Left lung (tissue), 10 donors: ENCODE data around the gene IMP4. TPM values are rescaled to one million over a fixed set of nuclear protein-coding genes. Genes with fewer than 3 reads are reported as not detected.

ENCODE experiments used
- ATAC-seq: fragments of 200-7000 bp; cut with Tn5 transposase; one replicate; pipeline ENCODE4 v1.9.1; 2020; ENCODE audit warnings: moderate library complexity
- DNase-seq, 4 donors: peaks; one replicate each; pipeline ENCODE4 v3.0.0-alpha.2; 2013 to 2020
- H3K27ac ChIP-seq, 2 donors: fragments of 200-600 bp; sonication (generic) in 1 of 2; one replicate each; pipeline versions ENCODE4 v1.5.0 to v1.8.0; 2020 to 2021
- H3K27me3 ChIP-seq, 2 donors: fragments of 200-600 bp; sonication (generic) in 1 of 2; one replicate each; pipeline versions ENCODE4 v1.5.0 to v1.8.0; 2020 to 2021
- H3K36me3 ChIP-seq, 2 donors: fragments of 200-600 bp; sonication (generic) in 1 of 2; one replicate each; pipeline versions ENCODE4 v1.5.0 to v1.8.0; 2020 to 2021
- H3K4me1 ChIP-seq, 2 donors: fragments of 200-600 bp; one replicate each; pipeline ENCODE4 v1.8.0; 2021
- H3K4me3 ChIP-seq, 2 donors: fragments of 200-600 bp; sonication (generic) in 1 of 2; one replicate each; pipeline versions ENCODE4 v1.5.0 to v1.8.0; 2020 to 2021; ENCODE audit warnings: mild to moderate bottlenecking in 1 of 2
- H3K9me3 ChIP-seq, 2 donors: fragments of 200-600 bp; sonication (generic) in 1 of 2; one replicate each; pipeline versions ENCODE4 v1.5.0 to v1.8.0; 2020 to 2021
- intact Hi-C, 2 donors: fragments of 100-400 bp; cut with DNase I; formaldehyde crosslinking; loops; one replicate each; pipeline versions ENCODE4 v1.11.2 to v1.14.2; 2022
- polyA plus RNA-seq, 6 donors: library from polyadenylated mRNA; unstranded; fragments of 120-200 nt; gene quantifications; one replicate each; pipeline ENCODE4 v1.2.1, GENCODE V29; 2013; ENCODE audit not compliant: insufficient read length in 6 of 6
- total RNA-seq, 2 donors: library from RNA; stranded (reverse); fragmentation: NEBNext Ultra II Directional; extraction: Animal tissue kit (Norgen Biotek cat#: 25700); gene quantifications; one replicate each; pipeline ENCODE4 v1.2.1, GENCODE V29; 2021
- TF ChIP-seq, protein P1 (sequence below), 2 donors: fragments of 200-600 bp; sonication (generic) in 1 of 2; IDR thresholded peaks; one replicate each; pipeline versions ENCODE4 v1.5.0 to v1.8.0; 2021; ENCODE audit warnings: antibody characterized with exemption in 2 of 2
- donor health status: DM: no; HTN: yes; CAD: no.
- donor health status: DM: no; HTN: no; CAD: no.

IMP4 gene
- total and polyA plus RNA-seq, 8 donors: 29.2 to 82.2 (median 34.3) TPM

DNA sequence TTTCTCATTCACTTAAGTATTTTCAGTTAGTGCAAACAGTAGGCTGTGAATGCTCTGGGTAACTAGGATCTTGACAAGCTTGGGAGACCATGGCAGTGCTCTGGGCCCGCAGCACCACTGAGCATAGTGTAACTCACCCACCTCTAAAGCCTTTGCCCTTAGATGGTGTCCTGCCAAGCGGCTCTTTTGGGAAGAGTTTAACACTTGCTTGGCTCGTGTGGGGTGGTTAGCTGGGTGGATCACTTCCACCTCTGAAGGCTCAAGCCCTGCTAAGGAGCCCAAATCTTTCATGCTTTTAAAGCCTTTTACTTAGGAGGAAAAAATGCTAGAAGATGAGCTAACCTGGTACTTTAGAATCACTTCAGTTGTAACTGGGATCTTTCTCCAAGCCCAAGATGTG lies 47.1 kb downstream of the IMP4 start:
- peaks cover 8 to 43% of the 10 kb centered on the region in 2 donors for H3K4me1 ChIP-seq
- TF ChIP-seq, protein P1, sequence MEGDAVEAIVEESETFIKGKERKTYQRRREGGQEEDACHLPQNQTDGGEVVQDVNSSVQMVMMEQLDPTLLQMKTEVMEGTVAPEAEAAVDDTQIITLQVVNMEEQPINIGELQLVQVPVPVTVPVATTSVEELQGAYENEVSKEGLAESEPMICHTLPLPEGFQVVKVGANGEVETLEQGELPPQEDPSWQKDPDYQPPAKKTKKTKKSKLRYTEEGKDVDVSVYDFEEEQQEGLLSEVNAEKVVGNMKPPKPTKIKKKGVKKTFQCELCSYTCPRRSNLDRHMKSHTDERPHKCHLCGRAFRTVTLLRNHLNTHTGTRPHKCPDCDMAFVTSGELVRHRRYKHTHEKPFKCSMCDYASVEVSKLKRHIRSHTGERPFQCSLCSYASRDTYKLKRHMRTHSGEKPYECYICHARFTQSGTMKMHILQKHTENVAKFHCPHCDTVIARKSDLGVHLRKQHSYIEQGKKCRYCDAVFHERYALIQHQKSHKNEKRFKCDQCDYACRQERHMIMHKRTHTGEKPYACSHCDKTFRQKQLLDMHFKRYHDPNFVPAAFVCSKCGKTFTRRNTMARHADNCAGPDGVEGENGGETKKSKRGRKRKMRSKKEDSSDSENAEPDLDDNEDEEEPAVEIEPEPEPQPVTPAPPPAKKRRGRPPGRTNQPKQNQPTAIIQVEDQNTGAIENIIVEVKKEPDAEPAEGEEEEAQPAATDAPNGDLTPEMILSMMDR (IDR thresholded peaks at IDR 0.05): no peak
- no peak for ATAC-seq
- no peak overlapping the region for H3K4me3 ChIP-seq
- H3K9me3 ChIP-seq: no peaks in the 10 kb centered on the region
- intact Hi-C loops: no loop called here
- no peaks in the 10 kb centered on the region for H3K36me3 ChIP-seq
- H3K27me3 ChIP-seq: no peaks in the 10 kb centered on the region
- H3K27ac ChIP-seq: peak overlapping the region in 1 of 2 donors; percentile 82
- no peak for DNase-seq

DNA sequence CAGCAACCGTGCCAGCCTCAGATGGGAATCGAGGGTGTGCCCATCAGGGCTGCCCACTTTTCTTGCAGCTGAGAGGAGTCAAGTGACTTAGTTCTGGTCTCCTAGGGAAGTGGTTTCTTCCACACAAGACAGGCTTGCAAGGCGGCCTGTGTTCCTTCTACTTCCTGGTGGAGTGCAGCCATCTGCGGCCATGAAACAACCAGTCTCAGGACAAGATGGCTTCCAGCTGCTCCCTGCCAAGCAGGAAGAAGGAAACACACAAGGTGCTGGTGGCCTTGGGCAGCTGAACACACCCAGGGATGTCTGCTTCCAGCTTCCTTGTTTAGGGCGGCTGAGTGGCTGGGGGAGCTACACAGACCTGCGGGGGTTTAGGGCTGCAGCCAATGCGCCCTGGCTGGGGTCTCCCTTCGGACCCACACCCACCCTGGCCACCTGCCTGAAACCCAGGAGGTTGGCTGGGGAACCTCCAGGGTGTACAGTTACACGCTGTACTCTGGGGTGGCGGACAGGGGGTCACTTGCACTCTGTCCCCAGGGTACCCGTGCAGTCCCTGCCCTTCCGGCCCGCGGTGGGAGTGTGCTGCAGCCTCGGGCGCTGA lies 47.9 kb downstream of the IMP4 start:
- intact Hi-C loops: no loop called here
- no peaks in the 10 kb centered on the region for H3K9me3 ChIP-seq
- H3K27me3 ChIP-seq: no peaks in the 10 kb centered on the region
- peak overlapping the region; percentile 49 to 63 for H3K4me3 ChIP-seq
- ATAC-seq: peak; percentile 7
- TF ChIP-seq, protein P1 (IDR thresholded peaks at IDR 0.05): no peak
- no peaks in the 10 kb centered on the region for H3K36me3 ChIP-seq
- peak overlapping the region; percentile 82 to 90 for H3K27ac ChIP-seq
- DNase-seq: peak in 2 of 4 donors; percentile 56 to 73
- H3K4me1 ChIP-seq: peaks cover 8 to 37% of the 10 kb centered on the region in 2 donors

DNA sequence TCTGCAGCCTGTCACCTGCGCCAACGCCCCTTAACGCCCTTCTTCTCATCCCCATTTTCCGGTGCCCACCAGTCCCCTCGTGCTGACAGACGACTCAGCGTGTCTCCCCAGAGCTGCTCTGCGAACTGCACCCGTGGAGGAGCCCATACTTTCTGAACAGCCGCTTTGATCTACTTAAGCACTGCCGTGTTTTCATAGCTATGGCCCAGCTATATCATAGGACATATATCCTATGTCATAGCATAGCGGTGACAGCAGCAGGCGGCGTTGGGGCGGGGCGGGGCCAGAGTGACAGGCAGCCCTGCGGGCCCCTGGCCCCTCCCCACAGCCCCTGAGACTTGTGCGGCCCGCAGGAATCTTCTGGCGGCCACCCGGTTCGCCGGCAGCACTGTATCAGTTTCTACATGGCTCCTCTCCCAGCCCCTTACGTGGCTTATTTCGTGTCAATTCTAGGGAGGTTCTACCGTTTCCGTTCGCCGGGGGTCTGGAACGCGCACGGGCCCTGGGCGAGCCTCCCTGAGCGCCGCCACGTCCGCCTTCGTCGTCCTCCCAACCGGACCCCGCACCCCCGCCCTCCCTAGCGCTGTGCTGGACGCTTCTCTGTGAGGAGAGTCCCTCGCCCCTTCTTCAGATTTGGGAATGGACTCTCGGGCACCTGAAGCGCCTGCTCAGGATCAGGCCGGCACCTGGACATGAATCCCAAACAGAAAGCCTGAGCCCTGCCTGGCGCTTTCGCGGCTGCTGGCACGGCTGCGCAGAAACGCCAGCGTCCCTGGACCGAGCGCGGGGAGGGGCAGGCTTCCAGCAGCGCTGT lies 48.6 kb downstream of the IMP4 start:
- no peaks in the 10 kb centered on the region for H3K36me3 ChIP-seq
- intact Hi-C loops: no loop called here
- TF ChIP-seq, protein P1 (IDR thresholded peaks at IDR 0.05): no peak
- DNase-seq: peak; percentile 79 to 97 (median 88)
- ATAC-seq: peak; percentile 97
- peak overlapping the region; percentile 49 to 63 for H3K4me3 ChIP-seq
- no peaks in the 10 kb centered on the region for H3K9me3 ChIP-seq
- H3K27ac ChIP-seq: peak overlapping the region; percentile 82 to 90
- peaks cover 8 to 33% of the 10 kb centered on the region in 2 donors for H3K4me1 ChIP-seq
- H3K27me3 ChIP-seq: peaks cover 0 to under 1% of the 10 kb centered on the region in 2 donors

DNA sequence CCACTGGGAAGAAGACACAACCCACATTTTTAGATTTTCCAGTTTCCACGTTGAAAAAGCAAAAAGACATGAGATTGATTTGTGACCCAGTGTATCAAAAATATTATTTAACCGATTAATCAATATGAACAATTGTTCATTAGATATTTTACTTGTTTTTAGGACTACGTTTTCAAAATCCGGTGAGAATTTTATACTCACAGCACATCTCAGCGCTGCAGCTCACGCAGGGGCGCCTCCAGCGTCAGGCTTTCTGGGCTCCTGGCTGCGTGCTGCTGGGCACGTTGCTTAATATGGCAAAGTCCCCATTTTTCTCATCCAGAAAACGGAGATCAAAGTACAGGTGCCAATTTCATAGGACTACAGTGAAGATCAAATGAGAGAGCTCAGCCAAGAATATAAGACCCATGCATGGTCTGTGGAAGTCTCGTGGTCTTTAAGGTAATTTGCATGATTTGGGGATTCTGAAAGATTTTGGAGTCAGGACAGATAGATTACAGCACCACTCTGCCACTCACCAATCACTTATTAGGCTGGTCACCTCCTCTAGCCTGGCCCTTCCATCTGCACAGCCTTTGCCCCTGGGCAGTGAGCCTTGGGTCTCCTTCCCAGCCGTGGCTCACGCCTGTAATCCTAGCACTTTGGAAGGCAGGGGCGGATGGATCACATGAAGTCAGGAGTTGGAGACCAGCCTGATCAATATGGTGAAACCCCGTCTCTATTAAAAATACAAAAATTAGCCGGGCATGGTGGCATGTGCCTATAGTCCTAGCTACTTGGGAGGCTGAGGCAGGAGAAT lies 49.4 kb downstream of the IMP4 start:
- H3K9me3 ChIP-seq: no peaks in the 10 kb centered on the region
- H3K4me1 ChIP-seq: peaks cover 8 to 25% of the 10 kb centered on the region in 2 donors
- intact Hi-C loops: no loop called here
- no peaks in the 10 kb centered on the region for H3K36me3 ChIP-seq
- ATAC-seq (peak; percentile 37), DNase-seq (peak in 1 of 4 donors; percentile 41)
- peaks cover 0 to 9% of the 10 kb centered on the region in 2 donors for H3K27me3 ChIP-seq
- H3K27ac ChIP-seq: peak overlapping the region; percentile 82 to 90
- TF ChIP-seq, protein P1 (IDR thresholded peaks at IDR 0.05): no peak
- peak overlapping the region; percentile 49 to 63 for H3K4me3 ChIP-seq
